HG03342 (cell line): ENCODE measurements around the gene MYO1F.
"Not testable (repeated sequence)": the region's sequence is repeated elsewhere in the genome, so short reads cannot be mapped to it uniquely, and the experiment has no call there.

Source experiments
- ATAC-seq: cut with Tn5 transposase; IDR thresholded peaks from one replicate; pipeline ENCODE4 v1.9.1; 2021; ENCODE audit warnings: mild to moderate bottlenecking, moderate library complexity; ENCODE audit not compliant: unreplicated experiment

The MYO1F gene

DNA sequence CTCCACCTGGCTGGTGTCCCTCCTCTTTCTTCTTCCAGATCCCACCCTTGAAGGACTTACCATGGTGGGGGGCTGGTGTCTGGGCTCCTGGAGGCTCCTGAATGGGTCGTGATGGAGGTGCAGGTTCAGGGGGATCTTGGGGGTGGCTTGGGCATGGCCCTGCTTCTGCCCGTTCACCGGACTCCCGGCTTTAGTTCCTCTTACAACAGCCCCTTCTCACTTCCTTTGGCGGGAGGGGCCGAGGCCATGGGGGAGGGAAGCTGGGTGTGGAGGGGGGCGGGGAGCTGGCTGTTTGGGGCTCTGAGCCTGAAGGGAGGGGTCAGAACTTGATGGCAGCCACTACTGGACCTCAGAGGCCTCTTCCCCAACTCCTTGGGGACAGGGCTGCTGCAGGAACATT is at the start of gene MYO1F:
Gene MYO1F (minus strand): TSS at position 196 of the 400 bp plus-strand sequence. CDS start 133 bp downstream, at position 63.
- no peak for ATAC-seq

DNA sequence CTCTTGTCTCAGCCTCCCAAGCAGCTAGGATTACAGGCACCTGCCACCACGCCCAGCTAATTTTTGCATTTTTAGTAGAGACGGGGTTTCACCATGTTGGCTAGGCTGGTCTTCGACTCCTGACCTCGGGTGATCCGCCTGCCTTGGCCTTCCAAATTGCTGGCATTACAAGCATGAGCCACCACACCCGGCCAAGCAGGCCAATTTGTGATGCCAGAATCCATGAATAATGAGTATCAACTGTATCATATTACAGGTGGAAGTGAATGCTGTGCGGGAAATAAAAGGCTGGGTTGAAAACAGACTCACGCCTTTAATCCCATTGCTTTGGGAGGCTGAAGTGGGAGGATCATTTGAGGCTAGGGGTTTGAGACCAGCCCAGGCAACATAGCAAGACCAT is 49.6 kb upstream of the MYO1F start:
- no peak for ATAC-seq

DNA sequence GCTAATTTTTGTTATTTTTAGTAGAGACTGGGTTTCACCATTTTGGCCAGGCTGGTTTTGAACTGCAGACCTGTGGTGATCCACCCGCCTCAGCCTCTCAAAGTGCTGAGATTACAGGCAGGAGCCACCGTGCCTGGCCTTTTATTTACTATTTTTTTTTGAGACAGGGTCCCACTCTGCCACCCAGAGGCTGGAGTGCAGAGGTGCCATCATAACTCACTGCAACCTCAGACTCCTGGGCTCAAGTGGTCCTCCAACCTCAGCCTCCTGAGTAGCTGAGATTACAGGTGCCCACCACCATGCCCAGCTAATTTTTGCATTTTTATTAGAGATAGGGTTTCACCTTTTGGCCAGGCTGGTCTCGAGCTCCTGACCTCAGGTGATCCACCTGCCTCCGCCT is 45.6 kb upstream of the MYO1F start:
- not testable (repeated sequence) for ATAC-seq

DNA sequence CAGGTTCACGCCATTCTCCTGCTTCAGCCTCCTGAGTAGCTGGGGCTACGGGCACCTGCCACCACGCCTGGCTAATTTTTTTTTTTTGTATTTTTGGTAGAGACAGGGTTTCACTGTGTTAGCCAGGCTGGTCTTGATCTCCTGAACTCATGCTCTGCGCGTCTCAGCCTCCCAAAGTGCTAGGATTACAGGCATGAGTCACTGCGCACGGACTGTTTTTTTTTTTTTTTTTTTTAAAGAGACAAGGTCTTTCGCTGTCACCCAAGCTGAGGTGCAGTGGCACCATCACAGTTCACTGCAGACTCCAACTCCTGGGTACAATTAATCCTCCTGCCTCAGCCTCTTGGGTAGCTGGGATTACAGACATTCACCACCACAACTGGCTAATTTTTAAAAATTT is 41.5 kb upstream of the MYO1F start:
- no peak for ATAC-seq

DNA sequence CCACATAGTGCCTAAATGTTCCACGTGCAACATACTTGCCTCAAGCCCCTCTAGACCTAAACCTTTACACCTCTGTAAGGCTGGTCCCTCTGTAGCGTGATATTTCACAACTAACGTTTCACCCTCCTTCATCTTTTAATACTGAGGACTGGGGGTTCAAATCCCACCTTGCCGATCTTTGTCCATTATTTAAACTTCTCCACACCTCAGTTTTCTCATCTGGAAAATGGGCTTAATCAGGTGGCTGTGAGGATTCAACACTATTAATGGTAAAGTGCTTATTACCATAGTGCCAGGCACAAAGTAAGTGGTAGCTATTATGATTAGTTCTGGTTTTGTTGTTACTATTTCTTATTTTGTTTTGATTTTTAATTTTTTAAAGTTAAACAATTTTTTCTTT is 40.7 kb upstream of the MYO1F start:
- ATAC-seq = no peak

DNA sequence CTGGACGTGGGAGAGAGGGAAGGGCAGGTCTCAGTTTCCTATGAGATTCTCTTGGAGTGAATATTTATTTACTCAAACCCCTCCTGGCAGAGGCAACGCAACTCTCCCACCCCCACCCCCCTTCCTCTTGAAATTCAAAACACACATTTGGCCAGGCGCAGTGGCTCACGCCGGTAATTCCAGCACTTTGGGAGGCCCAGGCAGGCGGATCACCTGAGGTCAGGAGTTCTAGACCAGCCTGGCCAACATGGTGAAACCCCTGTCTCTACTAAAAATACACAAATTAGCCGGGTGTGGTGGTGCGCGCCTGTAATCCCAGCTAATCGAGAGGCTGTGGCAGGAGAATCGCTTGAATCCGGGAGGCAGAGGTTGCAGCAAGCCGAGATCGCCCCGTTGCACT is 40.1 kb upstream of the MYO1F start:
- ATAC-seq = not testable (repeated sequence)

DNA sequence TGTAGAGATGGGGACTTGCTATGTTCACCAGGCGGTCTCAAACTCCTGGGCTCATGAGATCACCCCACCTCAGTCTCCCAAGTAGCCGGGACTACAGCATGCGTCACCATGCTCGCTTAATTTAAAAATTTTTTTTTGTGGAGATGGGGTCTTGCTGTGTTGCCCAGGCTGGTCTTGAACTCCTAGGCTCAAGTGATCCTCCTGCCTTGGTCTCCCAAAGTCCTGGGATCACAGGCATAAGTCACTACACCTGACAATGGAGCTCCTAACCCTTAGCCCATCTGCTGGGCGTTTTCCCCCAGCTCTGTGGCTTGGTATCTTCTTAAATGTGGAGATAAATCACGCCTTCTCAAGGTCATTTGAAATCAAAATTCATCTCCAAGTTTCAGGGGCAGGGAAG is 39.6 kb upstream of the MYO1F start:
- no peak for ATAC-seq

DNA sequence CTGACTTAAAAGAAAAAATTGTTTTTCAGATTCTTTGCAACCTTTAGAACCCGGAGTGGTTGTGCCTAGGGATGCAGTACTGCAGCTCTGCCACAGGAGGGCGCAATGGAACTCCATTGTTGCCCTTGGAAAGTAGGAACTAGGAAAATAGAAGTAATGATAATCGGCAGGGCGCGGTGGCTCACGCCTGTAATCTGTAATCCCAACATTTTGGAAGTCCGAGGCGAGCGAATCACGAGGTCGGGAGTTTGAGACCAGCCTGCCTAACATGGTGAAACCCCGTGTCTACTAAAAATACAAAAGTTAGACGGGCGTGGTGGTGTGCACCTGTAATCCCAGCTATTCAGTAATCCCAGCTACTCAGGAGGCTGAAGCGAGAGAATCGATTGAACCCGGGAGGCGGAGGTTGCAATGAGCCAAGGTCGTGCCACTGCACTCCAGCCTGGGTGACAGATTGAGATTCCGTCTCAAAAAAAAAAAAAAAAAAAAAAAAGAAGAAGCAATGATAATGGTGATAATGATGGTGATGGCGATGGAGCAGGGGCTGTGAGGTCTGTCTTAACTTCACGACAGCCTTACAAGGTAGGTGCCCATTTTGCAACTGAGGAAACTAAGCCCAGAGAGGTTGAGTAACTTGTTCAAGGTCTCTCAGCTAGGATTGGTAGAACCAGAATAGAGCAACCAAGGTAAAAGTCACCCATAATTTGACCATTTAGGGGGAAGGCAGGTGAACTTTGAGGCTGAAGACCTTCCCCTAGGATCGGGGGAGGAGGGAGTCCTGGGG is 38.8 kb upstream of the MYO1F start:
- ATAC-seq = no peak

DNA sequence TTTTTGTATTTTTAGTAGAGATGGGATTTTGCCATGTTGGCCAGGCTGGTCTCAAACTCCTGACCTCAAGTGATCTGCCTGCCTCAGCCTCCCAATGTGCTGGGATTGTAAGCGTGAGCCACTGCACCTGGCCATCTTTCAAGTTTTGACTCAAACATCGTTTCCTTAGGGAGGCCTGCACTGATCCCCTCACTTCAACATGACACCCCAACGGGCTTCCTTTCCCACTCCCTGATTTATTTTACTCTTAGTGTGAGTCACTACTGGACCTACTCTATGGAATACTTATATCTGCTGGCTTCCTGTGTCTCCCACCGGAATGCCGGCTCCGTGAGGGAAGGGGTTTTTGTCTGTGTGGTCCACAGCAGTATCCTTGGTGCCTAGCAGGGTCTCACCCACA is 37.8 kb upstream of the MYO1F start:
- no peak for ATAC-seq

DNA sequence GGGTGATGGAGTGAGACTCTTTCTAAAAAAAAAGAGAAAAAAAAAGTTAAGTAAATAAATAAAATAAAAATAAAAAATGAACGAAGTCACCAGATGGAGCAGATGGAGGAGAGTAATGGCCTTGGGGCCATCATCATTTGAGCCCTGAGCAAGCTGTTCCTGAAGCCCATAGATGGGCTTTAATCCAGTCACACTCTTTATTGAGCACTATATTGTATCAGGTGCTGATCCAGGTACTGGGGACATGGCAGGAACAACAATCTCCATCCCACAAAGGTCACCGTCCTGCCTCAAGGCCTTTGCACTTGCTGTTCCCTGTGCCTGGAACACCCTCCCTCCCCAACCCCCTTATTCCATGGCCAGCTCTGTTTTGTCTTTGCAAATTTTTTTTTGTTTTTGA is 37.2 kb upstream of the MYO1F start:
- no peak for ATAC-seq

DNA sequence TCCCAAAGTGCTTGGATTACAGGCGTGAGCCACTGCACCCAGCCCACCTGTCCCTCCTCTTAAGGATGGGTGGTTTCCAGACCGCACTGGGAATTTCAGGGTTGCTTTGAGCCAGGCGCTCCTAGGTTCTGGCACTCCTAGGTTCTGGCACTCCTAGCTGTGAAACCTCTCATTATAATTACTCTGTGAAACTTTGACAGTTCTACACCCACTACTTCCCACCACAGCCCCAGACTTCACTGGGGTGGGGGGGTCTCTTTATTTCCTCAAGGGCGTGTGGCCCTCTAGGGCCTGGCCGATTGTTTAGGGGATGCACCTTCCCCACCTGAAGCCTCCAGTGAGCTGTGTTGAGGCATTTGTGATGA is 35.5 kb upstream of the MYO1F start:
- no peak for ATAC-seq

DNA sequence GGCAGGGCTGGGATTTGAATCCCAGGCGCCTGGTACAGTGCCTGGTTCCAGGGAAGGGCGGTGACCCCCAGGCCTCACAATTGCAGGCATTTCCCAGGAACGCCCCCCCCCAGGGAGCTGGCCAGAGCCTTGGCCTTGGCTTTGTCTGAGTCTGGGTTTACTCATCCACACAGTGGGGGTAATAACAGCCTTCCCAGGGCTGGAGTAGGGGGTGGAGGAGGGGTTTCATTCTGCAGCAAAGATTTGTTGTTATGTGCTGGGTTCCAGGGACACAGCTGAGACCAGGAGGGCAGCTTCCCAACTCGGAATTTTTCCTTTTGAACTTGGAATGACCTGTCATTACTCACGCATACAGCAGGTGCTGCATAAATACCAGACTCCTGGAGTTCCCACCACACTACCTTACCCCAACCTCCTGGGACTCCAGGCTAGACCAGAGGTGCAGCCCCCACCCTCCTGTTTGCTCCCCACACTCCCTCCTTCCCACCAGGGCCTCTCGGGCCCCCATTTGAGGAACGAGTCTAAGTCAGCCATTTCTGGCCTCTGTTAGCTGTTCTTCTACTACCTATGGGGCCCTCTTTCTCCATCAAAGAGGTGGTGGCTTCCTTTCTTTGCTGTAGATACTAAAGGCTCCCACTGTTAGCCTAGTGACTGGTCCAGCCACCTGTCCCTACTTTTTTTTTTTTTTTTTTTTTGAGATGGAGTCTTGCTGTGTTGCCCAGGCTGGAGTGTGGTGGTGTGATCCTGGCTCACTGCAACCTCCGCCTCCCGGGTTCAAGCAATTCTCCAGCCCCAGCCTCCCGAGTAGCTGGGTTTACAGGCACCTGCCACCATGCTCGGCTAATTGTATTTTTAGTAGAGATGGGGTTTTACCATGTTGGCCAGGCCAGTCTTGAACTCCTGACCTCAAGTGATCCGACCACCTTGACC is 34.9 kb upstream of the MYO1F start:
- no peak for ATAC-seq

DNA sequence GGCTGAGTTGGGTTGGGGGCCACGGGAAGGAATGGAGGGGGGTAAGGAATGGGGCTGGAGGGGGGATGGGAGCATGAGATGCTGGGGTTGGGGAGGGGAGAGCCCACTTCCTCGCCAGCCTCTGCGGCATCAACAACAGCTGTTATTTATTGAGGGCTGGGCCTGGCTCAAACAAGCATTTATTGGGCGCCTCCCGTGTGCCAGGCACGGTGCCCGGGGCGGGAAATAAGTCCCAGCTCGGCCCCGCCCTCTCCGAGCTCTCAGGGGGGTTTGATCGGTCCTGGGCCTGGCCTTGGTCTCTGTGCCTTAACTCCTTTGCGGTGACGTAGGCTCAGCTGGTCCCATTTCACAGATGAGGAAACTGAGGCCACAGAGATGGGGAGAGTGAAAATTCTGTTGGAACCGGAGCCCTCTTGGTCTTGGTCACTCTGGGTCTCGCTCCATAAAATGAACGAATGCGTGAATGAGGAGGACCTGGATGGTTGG is 34.2 kb upstream of the MYO1F start:
- no peak for ATAC-seq

DNA sequence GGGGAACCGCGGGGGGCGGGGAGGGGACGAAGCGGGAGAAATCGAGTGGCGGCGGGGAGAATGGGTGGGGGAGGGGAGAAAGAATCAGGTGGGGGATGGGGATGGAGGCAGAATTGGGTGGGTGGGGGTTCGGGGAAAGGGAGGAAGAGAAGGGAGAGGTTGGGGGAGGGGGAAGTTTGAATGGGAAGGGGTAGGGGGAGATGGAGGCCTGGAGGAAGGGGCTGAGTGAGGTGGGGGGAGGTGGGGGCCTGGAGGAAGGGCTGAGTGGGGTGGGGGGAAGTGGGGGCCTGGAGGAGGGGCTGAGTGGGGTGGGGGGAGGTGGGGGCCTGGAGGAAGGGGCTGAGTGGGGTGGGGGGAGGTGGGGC is 33.7 kb upstream of the MYO1F start:
- ATAC-seq = no peak

DNA sequence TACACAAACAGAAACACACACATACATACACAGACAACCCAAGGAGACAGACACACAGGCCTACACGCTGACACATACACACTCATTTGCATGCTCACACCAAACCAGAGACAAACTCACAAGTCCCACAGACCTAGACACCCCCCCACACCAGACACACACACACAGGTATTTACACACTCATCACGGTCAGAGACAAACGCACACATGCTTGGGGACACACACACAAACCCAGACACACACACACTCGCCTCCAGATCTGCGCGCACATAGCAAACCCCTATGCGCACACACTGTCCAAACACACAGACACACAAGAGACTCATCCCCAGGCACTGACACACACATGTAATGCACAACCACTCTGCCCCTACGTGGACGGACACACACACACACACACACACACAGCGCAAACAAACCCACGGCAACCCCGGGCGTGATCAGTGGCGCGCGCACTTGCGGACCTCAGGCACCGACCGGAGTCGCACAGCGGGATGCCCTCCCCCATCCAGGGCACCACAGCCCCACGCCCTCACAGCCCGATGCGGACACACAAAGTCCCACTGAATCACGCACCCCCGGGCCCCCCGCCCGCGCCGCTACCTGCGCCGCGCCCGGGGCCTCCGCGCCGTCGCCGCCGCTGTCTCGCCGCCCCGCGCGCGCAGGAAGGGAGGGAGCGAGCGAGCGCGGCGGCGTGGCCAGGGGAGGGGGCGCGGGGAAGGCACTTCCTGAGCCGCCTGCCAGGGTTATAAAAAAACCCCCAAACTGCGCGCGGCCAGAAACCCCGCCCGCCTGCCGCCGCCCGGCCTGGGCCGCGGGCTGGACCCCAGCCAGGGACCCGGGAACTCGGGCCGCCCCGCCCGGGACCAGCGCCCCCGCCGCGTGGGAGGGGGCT is 33.0 kb upstream of the MYO1F start, which contains the start of gene ADAMTS10:
Gene ADAMTS10 (minus strand): TSS at position 675 of the 895 bp plus-strand sequence. CDS start 5,005 bp downstream, outside the sequence.
- no peak for ATAC-seq

DNA sequence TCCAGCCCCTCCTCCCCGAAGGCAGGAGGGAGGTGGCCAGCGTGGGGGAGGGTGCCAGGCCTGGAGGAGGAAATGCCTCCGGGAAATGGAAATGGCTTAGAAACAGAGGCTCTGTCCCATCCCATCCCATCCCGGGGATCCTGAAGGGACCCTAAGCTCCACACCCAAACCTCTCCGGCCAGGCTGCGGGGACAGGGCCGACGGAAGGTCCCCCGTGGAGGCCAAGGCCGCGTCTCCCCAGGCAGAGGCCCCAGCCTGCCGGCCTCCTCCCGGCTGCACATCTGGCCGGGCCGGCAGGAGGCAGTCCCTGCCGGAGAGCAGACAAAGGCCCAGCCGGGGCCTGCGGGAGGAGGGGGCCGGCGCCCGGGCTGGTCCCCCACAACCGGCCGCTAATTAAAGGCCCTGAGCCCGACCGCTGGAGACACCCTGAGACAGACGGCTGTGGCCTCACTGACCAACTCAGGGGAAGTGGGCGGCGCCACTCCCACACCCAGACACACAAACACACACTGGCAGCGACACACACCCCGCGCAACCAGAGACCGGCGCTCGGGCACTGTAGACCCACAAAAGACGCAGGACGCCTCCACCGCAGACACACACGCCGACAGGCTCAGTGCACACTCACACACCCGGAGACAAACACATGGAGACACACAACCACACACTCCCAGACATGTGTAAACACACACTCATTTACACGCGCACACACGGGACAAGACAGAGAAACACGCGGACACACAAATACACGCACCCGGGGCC is 32.2 kb upstream of the MYO1F start:
- no peak for ATAC-seq

DNA sequence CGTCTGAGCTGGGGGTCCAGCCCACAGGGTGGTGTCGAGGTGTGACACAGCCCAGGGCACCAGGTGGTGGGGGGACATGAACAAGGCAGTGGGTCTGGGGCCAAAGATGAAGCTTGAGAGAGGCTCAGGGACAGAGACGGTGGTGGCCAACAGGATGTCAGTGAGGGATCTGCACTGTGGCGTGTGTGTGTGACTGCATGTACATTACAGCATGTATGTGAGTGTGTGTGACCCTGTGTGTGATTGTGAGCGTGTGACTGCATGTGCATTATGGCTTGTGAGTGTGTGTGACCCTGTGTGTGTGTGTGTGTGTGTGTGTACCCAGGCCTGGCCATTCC is 31.7 kb upstream of the MYO1F start:
- ATAC-seq = no peak

DNA sequence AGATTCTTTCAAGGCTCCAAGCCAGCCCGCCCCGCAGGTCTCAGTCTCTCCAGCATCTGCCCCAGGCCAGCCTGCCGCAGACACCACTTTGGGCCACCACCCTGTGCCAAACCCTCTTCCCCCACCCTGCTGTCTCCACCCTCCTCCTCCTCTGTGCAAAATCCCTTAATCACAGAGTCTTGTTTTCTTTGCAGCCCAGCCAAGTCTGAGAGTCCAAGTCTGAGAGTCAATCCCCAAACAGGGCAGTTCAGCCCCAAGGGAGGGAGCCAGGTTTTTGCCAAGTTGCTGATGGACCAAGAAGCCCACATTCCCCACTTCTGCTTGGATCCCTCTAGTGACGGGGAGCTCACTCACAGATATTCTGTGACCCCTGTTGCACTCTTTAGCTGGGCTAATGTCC is 30.1 kb upstream of the MYO1F start:
- ATAC-seq = no peak

DNA sequence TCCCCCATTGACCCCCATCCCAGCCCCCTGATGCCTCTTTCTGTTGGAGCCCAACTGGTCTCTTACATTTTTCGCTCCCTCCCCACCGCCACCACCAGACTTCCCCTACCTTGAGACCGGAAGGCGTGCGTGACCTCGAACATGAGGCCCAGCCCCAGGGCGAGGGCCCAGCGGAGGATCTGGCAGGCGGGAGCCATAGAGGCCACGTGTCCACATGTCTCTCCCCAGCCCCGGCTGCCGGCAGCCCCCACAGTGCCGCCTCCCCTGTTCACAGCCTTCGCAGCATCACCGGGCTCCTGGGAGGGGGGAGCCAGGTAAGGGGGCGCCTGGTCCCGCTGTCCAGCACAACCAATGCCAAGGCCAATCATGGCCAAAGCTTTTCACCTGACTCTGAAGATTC is 28.3 kb upstream of the MYO1F start:
- no peak for ATAC-seq

DNA sequence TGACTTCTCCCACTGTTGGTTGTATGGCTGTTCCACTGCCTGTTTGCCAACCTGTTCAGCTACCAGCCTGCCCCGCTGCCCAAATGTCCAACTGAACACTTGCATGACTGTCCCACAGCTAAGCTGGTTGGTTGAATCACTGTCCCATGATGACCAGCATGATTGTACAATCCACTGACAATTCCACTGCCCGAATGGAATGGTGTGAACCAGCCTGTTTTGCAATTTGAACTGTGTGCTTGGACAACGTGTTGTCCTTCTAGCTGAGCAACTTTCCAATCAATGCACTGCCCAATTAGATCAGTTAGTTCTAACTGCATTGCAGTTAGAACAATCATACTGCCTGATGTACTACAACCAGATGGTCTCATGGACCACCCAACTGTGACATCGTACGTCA is 24.6 kb upstream of the MYO1F start:
- ATAC-seq = no peak
